Prostate gland (tissue), 2 donors: ENCODE measurements around the gene KIFC1.
"Not testable (repeated sequence)": the region's sequence is repeated elsewhere in the genome, so short reads cannot be mapped to it uniquely, and the experiment has no call there.

Experiments
- CTCF ChIP-seq, 4 experiments: fragments of 200-600 bp in 2 of 4; fragments of 450-650 bp in 2 of 4; sonication (generic) in 2 of 4; IDR thresholded peaks; 1 replicate in 3 of 4; 2 replicates in 1 of 4; pipeline ENCODE4 v1.5.1; 2016 to 2019; ENCODE audit warnings: antibody characterized with exemption in 4 of 4, mild to moderate bottlenecking in 2 of 4, moderate library complexity in 2 of 4
- POLR2A ChIP-seq: fragments of 450-650 bp; IDR thresholded peaks from one replicate; pipeline ENCODE4 v1.6.1; 2016; ENCODE audit warnings: antibody characterized with exemption, mild to moderate bottlenecking
- POLR2AphosphoS5 ChIP-seq: sonication (generic); formaldehyde crosslinking; IDR thresholded peaks from one replicate; pipeline ENCODE4 v1.6.1; 2017; ENCODE audit warnings: antibody characterized with exemption

GRCh38 chr6:33343606-33343952, 48.0 kb upstream of the KIFC1 start:
- TF ChIP-seq POLR2AphosphoS5; CTCF (IDR thresholded peaks at IDR 0.05); POLR2A: not testable (repeated sequence)
